Epithelial cell of umbilical artery (primary cell): ENCODE measurements around the gene POU3F4. TPM values are rescaled to one million over a fixed set of nuclear protein-coding genes. Genes with fewer than 3 reads are reported as not detected.

Experiments
- total RNA-seq: library from RNA; depleted of rRNA; stranded (reverse); fragments of >200 nt; gene quantifications from 2 replicates; pipeline ENCODE4 v1.2.3, GENCODE V29; 2014

The POU3F4 gene
- total RNA-seq = not detected in 2 replicates

DNA sequence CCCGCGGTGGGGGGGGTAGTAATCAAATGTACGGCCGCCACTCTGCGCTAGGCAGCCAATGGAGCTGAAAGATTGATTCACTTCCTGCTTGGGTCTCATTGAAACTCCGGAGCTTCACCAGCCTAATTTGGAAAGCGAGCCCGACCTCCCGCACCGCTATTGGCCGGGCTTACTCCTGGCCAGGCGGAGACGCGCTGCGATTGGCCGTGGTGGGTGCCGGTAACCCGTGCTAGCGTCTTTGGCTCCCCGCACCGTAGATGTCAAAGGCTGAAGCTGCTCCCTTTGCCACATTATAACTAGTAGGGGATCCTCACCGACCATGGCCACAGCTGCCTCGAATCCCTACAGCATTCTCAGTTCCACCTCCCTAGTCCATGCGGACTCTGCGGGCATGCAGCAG is at the start of gene POU3F4:
Gene POU3F4 (plus strand): TSS at position 285 of the 400 bp plus-strand sequence. CDS start 35 bp downstream, at position 320.

